ENCODE results near the gene RNF39. TPM values are rescaled to one million over a fixed set of nuclear protein-coding genes. Genes with fewer than 3 reads are reported as not detected.

RNF39 gene
- total RNA-seq, 1 donor from 2014 or later: not detected

DNA sequence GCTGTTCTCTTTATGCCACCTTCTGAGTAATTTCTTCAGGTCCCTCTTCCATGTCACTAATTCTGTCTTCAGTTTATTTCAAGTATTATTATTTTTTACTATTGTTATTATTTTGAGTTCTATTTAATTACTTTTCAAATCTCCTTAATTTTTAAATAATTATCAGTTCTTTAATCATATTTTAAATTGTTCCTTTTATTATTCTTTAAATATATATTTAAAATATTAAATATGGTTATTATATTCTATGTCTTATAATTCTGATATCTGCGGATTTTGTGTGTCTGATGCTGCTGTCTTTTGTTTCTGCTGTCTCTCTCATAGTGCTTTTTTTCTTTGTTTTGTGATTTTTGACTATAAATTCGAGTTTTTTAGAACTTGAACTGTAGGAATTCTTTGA lies 12.3 kb downstream of the RNF39 start:
- intact Hi-C loops (cut with micrococcal nuclease): loop anchor here (5.0 to 10.0 kb wide), 4 partner anchors 341 to 1199 kb away; partner anchors contain the start of genes HLA-F, MRPS18B, PPP1R10 and PPP1R18
- peaks cover 35% of the 10 kb centered on the region for H3K36me3 Mint-ChIP-seq (ENCODE audit: low read depth)
- no peaks in the 10 kb centered on the region for H3K9me3 Mint-ChIP-seq
- H3K27me3 Mint-ChIP-seq (ENCODE audit: insufficient read depth): no peaks in the 10 kb centered on the region
- no peak overlapping the region for H3K27ac Mint-ChIP-seq
- no peak for DNase-seq (ENCODE audit: low spot score)
- peak overlapping the region; percentile 40 for H3K4me3 Mint-ChIP-seq
- peaks cover 52% of the 10 kb centered on the region for H3K4me1 Mint-ChIP-seq (ENCODE audit: low read depth)

DNA sequence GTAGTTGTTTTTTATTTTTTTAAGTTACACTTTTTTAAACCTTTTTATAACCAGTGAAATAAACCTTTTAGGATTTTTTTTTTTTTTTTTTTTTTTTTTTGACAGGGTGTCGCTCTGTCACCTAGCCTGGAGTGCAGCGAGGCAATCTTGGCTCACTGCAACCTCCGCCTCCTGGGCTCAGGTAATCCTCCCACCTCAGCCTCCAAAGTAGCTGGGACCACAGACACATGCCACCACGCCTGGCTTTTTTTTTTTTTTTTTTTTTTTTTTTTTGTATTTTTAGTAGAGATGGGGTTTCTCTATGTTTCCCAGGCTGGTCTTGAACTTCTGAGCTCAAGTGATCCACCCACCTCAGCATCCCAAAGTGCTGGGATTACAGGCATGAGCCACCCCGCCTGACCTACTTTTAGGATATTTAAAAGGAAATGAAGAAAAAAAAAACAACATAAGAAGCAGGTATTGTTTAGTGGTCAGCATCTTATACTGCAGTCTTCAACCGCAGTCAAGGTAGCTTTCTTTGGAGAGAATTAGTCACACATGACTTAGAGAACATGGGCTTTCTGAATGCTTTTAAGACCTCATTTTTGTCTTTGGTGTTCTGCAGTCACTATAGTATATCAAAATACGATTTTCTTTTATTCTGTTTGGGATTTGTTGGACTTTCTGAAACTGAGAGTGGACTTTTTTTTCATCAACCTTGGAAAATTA lies 12.9 kb downstream of the RNF39 start:
- no peaks in the 10 kb centered on the region for H3K27me3 Mint-ChIP-seq (ENCODE audit: insufficient read depth)
- peak overlapping the region; percentile 99 for H3K27ac Mint-ChIP-seq
- peaks cover 29% of the 10 kb centered on the region for H3K36me3 Mint-ChIP-seq (ENCODE audit: low read depth)
- DNase-seq (ENCODE audit: low spot score): no peak
- no peaks in the 10 kb centered on the region for H3K9me3 Mint-ChIP-seq
- peaks cover 45% of the 10 kb centered on the region for H3K4me1 Mint-ChIP-seq (ENCODE audit: low read depth)
- intact Hi-C loops (cut with micrococcal nuclease): loop anchor here (5.0 to 10.0 kb wide), 4 partner anchors 340 to 1198 kb away; partner anchors contain the start of genes HLA-F, MRPS18B, PPP1R10 and PPP1R18
- peak overlapping the region; percentile 98 for H3K4me3 Mint-ChIP-seq

- Mint-ChIP-seq H3K4me1 (ENCODE audit: low read depth) (peaks cover 41% of the 10 kb centered on the region), H3K27me3 (ENCODE audit: insufficient read depth) (no peaks in the 10 kb centered on the region), H3K27ac (peak overlapping the region; percentile 99), H3K9me3 (no peaks in the 10 kb centered on the region), H3K4me3 (peak overlapping the region; percentile 98), H3K36me3 (ENCODE audit: low read depth) (peaks cover 29% of the 10 kb centered on the region)
- intact Hi-C loops (cut with micrococcal nuclease): loop anchor here (1.0 to 10.0 kb wide), 8 partner anchors 19 to 1197 kb away; partner anchors contain the start of genes HLA-F, MRPS18B, PPP1R10 and PPP1R18
- DNase-seq (ENCODE audit: low spot score): peak; percentile 43
These were observed 13.6 kb downstream of the RNF39 start for GRCh38 chr6:30061858-30062458.

DNA sequence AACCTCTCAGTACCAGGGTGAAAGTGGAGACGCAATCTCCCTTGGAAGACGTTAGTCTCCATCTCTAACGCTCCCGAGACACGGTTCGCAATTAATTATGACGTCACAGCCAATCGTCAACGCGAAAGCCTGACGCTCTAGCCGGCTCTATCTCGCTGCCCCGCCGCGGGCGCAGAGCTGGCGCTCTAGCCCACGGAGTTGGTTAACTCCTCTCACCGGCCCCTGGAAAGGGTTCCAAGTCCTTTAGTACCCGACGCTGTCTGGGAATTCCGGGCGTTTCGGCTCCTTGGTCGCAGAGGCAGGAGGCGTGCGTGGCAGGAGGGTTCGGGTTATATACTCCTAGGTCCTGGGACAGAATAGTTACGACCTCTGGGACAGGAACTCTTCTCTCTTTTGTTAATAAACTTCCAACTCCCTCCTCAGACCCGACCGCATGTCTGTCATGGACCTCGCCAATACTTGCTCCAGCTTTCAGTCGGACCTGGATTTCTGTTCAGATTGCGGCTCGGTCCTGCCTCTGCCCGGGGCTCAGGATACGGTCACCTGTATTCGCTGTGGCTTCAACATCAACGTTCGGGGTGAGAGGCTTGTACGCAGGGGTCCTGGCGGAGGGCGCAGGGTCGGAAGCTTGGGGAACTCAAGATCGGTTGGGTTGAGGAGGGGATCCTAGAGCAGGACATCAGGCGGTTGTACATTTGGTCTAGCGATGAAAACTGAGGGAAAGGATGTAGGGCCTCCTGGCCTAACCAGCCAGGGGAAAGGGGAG lies 14.3 kb downstream of the RNF39 start, which contains the start of gene POLR1H:
Gene POLR1H, plus strand, starts transcription at position 174 of the 766 bp plus-strand sequence. Its CDS starts 260 bp downstream, at position 434.
- peak within 1 kb of the TSS; percentile 98 for H3K4me3 Mint-ChIP-seq
- H3K27ac Mint-ChIP-seq: peak within 1 kb of the TSS; percentile 99
- peaks cover 29% of the 10 kb centered on the region for H3K36me3 Mint-ChIP-seq (ENCODE audit: low read depth)
- intact Hi-C loops (cut with micrococcal nuclease): loop anchor here (1.0 to 10.0 kb wide), 8 partner anchors 18 to 1196 kb away; partner anchors contain the start of genes HLA-F, MRPS18B, PPP1R10 and PPP1R18
- H3K27me3 Mint-ChIP-seq (ENCODE audit: insufficient read depth): no peaks in the 10 kb centered on the region
- H3K9me3 Mint-ChIP-seq: no peaks in the 10 kb centered on the region
- peak; percentile 84 for DNase-seq (ENCODE audit: low spot score)
- H3K4me1 Mint-ChIP-seq (ENCODE audit: low read depth): peaks cover 39% of the 10 kb centered on the region

DNA sequence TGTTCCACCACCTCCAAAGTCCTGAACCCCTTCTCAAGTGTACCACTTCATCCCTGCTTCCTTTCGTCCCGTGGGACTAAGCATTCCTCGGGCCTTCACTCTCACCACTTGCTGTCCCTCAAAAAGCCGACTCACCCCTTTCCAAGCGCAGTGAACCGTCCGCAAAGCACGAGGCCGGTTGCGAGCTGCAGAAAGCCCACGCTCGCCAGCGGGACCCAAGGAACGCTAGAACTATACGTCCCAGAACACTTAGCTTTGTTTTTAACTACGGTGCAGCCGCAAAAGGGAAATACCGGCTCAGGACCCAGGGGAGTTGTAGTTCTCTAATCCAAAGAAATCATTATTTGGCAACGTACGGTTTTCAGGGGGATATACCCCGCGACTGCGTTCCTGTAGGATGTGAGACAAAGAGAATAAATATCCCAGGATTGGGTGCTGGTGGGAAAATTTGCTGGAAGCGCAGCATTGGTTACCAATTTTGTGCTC lies 14.9 kb downstream of the RNF39 start:
- Mint-ChIP-seq H3K4me3 (peak overlapping the region; percentile 98), H3K27me3 (ENCODE audit: insufficient read depth) (no peaks in the 10 kb centered on the region), H3K4me1 (ENCODE audit: low read depth) (peaks cover 33% of the 10 kb centered on the region), H3K27ac (peak overlapping the region; percentile 99), H3K36me3 (ENCODE audit: low read depth) (peaks cover 26% of the 10 kb centered on the region), H3K9me3 (no peaks in the 10 kb centered on the region)
- DNase-seq (ENCODE audit: low spot score): no peak
- intact Hi-C loops (cut with micrococcal nuclease): loop anchor here (1.0 to 10.0 kb wide), 8 partner anchors 18 to 1196 kb away; partner anchors contain the start of genes HLA-F, MRPS18B, PPP1R10 and PPP1R18

DNA sequence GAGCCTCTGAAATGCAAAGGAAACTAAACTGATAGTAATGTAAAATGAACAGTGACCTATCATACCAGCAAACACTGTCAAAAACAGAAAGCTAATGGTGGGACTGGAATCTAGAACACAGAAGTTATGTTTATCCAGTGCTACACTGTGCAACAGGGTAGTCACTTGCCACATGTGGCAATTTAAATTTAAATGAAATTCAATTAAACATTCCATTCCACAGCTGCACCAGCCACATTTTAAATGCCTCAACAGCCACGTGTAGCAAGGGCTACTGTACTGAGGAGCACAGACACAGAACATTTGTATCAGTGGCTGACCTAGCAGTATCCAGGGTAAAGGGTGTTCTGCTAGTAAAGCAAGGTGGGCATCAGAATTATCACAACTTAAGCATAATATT lies 20.1 kb downstream of the RNF39 start:
- Mint-ChIP-seq H3K4me3 (no peak overlapping the region), H3K27me3 (ENCODE audit: insufficient read depth) (no peaks in the 10 kb centered on the region), H3K9me3 (no peaks in the 10 kb centered on the region), H3K4me1 (ENCODE audit: low read depth) (peaks cover 13% of the 10 kb centered on the region), H3K36me3 (ENCODE audit: low read depth) (peaks cover 6% of the 10 kb centered on the region), H3K27ac (no peak overlapping the region)
- intact Hi-C loops (cut with micrococcal nuclease): no loop called here
- DNase-seq (ENCODE audit: low spot score): no peak

GRCh38 chr6:30053682-30054081 lies 21.9 kb downstream of the RNF39 start:
- Mint-ChIP-seq H3K4me3 (no peak overlapping the region), H3K36me3 (ENCODE audit: low read depth) (peaks cover 6% of the 10 kb centered on the region), H3K27ac (no peak overlapping the region), H3K27me3 (ENCODE audit: insufficient read depth) (no peaks in the 10 kb centered on the region), H3K9me3 (no peaks in the 10 kb centered on the region), H3K4me1 (ENCODE audit: low read depth) (no peaks in the 10 kb centered on the region)
- DNase-seq (ENCODE audit: low spot score): no peak
- intact Hi-C loops (cut with micrococcal nuclease): no loop called here

GRCh38 chr6:30047220-30047619 lies 28.3 kb downstream of the RNF39 start:
- Mint-ChIP-seq H3K4me3 (no peak overlapping the region), H3K9me3 (no peaks in the 10 kb centered on the region), H3K27ac (no peak overlapping the region), H3K36me3 (ENCODE audit: low read depth) (peaks cover 3% of the 10 kb centered on the region), H3K27me3 (ENCODE audit: insufficient read depth) (no peaks in the 10 kb centered on the region), H3K4me1 (ENCODE audit: low read depth) (peaks cover 24% of the 10 kb centered on the region)
- no peak for DNase-seq (ENCODE audit: low spot score)
- intact Hi-C loops (cut with micrococcal nuclease): no loop called here

GRCh38 chr6:30044630-30045029 lies 30.9 kb downstream of the RNF39 start:
- no peak overlapping the region for H3K27ac Mint-ChIP-seq
- intact Hi-C loops (cut with micrococcal nuclease): no loop called here
- no peak for DNase-seq (ENCODE audit: low spot score)
- no peaks in the 10 kb centered on the region for H3K27me3 Mint-ChIP-seq (ENCODE audit: insufficient read depth)
- H3K4me3 Mint-ChIP-seq: no peak overlapping the region
- peaks cover 3% of the 10 kb centered on the region for H3K36me3 Mint-ChIP-seq (ENCODE audit: low read depth)
- peaks cover 25% of the 10 kb centered on the region for H3K4me1 Mint-ChIP-seq (ENCODE audit: low read depth)
- no peaks in the 10 kb centered on the region for H3K9me3 Mint-ChIP-seq

DNA sequence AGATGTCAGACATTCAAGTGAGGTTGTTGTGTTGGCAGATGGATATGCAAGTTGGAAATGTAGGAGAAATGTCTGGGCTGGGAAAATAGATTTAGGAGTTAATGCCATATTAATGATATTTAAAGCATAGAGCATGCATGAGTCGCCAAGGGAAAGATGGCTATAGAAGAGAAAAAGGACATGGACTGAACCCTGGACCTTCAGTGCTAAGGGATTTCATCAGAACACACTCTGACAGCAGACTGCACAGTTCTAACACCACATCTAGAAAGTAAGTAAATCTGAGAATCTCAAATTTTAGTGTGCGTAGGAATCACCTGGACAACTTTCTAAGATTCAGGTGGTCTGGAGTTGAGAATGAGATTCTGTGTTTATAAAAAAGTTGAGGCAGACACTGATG lies 31.8 kb downstream of the RNF39 start:
- no peak for DNase-seq (ENCODE audit: low spot score)
- no peak overlapping the region for H3K27ac Mint-ChIP-seq
- peaks cover 25% of the 10 kb centered on the region for H3K4me1 Mint-ChIP-seq (ENCODE audit: low read depth)
- H3K4me3 Mint-ChIP-seq: no peak overlapping the region
- peaks cover 3% of the 10 kb centered on the region for H3K36me3 Mint-ChIP-seq (ENCODE audit: low read depth)
- H3K27me3 Mint-ChIP-seq (ENCODE audit: insufficient read depth): no peaks in the 10 kb centered on the region
- intact Hi-C loops (cut with micrococcal nuclease): loop anchor here (2.0 kb wide), 1 partner anchor 17 kb away; the partner anchor contains the start of gene POLR1H
- no peaks in the 10 kb centered on the region for H3K9me3 Mint-ChIP-seq

DNA sequence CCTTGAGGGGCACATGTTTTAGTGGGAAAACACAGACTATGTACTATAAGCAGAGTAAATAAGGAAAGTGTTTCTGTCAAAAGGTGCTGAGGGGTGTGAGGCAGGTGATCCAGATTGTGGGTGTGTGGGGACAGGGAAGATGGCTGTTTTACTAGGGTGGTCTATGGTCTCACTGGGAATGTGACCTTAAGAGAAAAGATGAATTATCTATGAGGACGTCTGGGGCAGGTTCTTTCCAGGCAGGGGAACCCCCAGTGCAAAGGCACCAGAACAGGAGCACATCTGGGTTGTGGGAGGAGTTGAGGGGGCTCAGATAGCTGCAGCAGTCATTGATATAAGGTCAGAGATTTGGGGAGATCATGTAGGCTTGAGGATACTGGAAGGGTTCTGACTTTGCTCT lies 32.7 kb downstream of the RNF39 start:
- peaks cover 3% of the 10 kb centered on the region for H3K36me3 Mint-ChIP-seq (ENCODE audit: low read depth)
- H3K27ac Mint-ChIP-seq: peak overlapping the region; percentile 37
- no peaks in the 10 kb centered on the region for H3K27me3 Mint-ChIP-seq (ENCODE audit: insufficient read depth)
- intact Hi-C loops (cut with micrococcal nuclease): loop anchor here (2.0 kb wide), 1 partner anchor 18 kb away; the partner anchor contains the start of gene POLR1H
- peak overlapping the region; percentile 23 for H3K4me3 Mint-ChIP-seq
- H3K9me3 Mint-ChIP-seq: no peaks in the 10 kb centered on the region
- DNase-seq (ENCODE audit: low spot score): no peak
- peaks cover 25% of the 10 kb centered on the region for H3K4me1 Mint-ChIP-seq (ENCODE audit: low read depth)

GRCh38 chr6:30042476-30042875 lies 33.1 kb downstream of the RNF39 start:
- peak overlapping the region; percentile 37 for H3K27ac Mint-ChIP-seq
- intact Hi-C loops (cut with micrococcal nuclease): loop anchor here (2.0 kb wide), 1 partner anchor 18 kb away; the partner anchor contains the start of gene POLR1H
- H3K4me1 Mint-ChIP-seq (ENCODE audit: low read depth): peaks cover 24% of the 10 kb centered on the region

More at GRCh38 chr6:30042476-30042875, 33.1 kb downstream of the RNF39 start:
- Mint-ChIP-seq H3K27me3 (ENCODE audit: insufficient read depth) (no peaks in the 10 kb centered on the region), H3K9me3 (no peaks in the 10 kb centered on the region), H3K36me3 (ENCODE audit: low read depth) (peaks cover 3% of the 10 kb centered on the region), H3K4me3 (peak overlapping the region; percentile 23)
- DNase-seq (ENCODE audit: low spot score): no peak
